DND-41 (cell line): ENCODE results near the gene NNMT.

ENCODE experiments used
- ATAC-seq: fragments of 200-7000 bp; cut with Tn5 transposase; 3 replicates; pipeline ENCODE4 v1.9.1; 2021; ENCODE audit warnings: low read depth; ENCODE audit not compliant: insufficient read depth
- DNase-seq: peaks from one replicate; pipeline ENCODE4 v3.0.0-alpha.2; 2020
- H2AFZ ChIP-seq: 2 replicates; pipeline ENCODE4 v1.6.0; 2012; ENCODE audit warnings: low read depth, low read length
- H3K27ac ChIP-seq: 2 replicates; pipeline ENCODE4 v1.5.1; 2012; ENCODE audit warnings: low read length, inconsistent platforms
- H3K27me3 ChIP-seq: fragments of 200-600 bp; sonication (generic); 2 replicates; pipeline ENCODE4 v1.6.0; 2012; ENCODE audit warnings: low read length, mild to moderate bottlenecking, inconsistent platforms; ENCODE audit not compliant: insufficient read depth, poor library complexity
- H3K36me3 ChIP-seq: 2 replicates; pipeline ENCODE4 v1.5.1; 2012; ENCODE audit warnings: low read length, inconsistent platforms; ENCODE audit not compliant: insufficient read depth
- H3K4me1 ChIP-seq: 2 replicates; pipeline ENCODE4 v1.5.1; 2012; ENCODE audit warnings: mild to moderate bottlenecking, low read length; ENCODE audit not compliant: insufficient read depth
- H3K4me2 ChIP-seq: 2 replicates; pipeline ENCODE4 v1.6.0; 2012; ENCODE audit warnings: mild to moderate bottlenecking, moderate library complexity, low read length, inconsistent platforms; ENCODE audit not compliant: insufficient read depth
- H3K4me3 ChIP-seq, 2 experiments: fragments of 200-600 bp in 1 of 2; shearing (Covaris generic) in 1 of 2; 2 replicates each; pipeline ENCODE4 v1.5.1; 2012 to 2016; ENCODE audit warnings: inconsistent platforms in 2 of 2, low read length in 2 of 2, mild to moderate bottlenecking in 2 of 2, low read depth in 1 of 2, moderate library complexity in 1 of 2
- H3K79me2 ChIP-seq: 2 replicates; pipeline ENCODE4 v1.6.0; 2012; ENCODE audit warnings: low read length, inconsistent platforms; ENCODE audit not compliant: insufficient read depth
- H3K9ac ChIP-seq: 2 replicates; pipeline ENCODE4 v1.6.0; 2012; ENCODE audit warnings: low read depth, mild to moderate bottlenecking, inconsistent platforms, low read length, moderate library complexity
- H3K9me3 ChIP-seq: 2 replicates; pipeline ENCODE4 v1.5.1; 2012; ENCODE audit warnings: low read length, moderate library complexity, mild to moderate bottlenecking, inconsistent platforms; ENCODE audit not compliant: insufficient read depth, severe bottlenecking
- H4K20me1 ChIP-seq: 2 replicates; pipeline ENCODE4 v1.6.0; 2012; ENCODE audit warnings: low read length; ENCODE audit not compliant: insufficient read depth
- EZH2 ChIP-seq: IDR thresholded peaks from 3 replicates; pipeline ENCODE4 v1.6.1; 2012; ENCODE audit warnings: borderline replicate concordance, low read depth, mild to moderate bottlenecking, moderate library complexity, low read length, inconsistent platforms; ENCODE audit not compliant: severe bottlenecking
- TF ChIP-seq, protein P1 (sequence below): IDR thresholded peaks from 2 replicates; pipeline ENCODE4 v1.5.1; 2012; ENCODE audit warnings: borderline replicate concordance, low read length, moderate library complexity, mild to moderate bottlenecking; ENCODE audit not compliant: poor library complexity, severe bottlenecking; ENCODE audit errors: extremely low read depth

Gene NNMT

GRCh38 chr11:114353443-114353842 is 57.2 kb downstream of the NNMT start:
- Histone ChIP-seq H3K79me2 (no peaks in the 10 kb centered on the region), H4K20me1 (no peaks in the 10 kb centered on the region), H3K27me3 (no peaks in the 10 kb centered on the region), H3K9ac (no peak overlapping the region), H3K4me3 (no peak overlapping the region), H3K36me3 (no peaks in the 10 kb centered on the region), H3K9me3 (no peaks in the 10 kb centered on the region), H3K4me2 (no peak overlapping the region), H3K27ac (no peak overlapping the region), H2AFZ (no peak overlapping the region), H3K4me1 (no peaks in the 10 kb centered on the region)
- DNase-seq (no peak), ATAC-seq (no peak)
- TF ChIP-seq, protein P1, sequence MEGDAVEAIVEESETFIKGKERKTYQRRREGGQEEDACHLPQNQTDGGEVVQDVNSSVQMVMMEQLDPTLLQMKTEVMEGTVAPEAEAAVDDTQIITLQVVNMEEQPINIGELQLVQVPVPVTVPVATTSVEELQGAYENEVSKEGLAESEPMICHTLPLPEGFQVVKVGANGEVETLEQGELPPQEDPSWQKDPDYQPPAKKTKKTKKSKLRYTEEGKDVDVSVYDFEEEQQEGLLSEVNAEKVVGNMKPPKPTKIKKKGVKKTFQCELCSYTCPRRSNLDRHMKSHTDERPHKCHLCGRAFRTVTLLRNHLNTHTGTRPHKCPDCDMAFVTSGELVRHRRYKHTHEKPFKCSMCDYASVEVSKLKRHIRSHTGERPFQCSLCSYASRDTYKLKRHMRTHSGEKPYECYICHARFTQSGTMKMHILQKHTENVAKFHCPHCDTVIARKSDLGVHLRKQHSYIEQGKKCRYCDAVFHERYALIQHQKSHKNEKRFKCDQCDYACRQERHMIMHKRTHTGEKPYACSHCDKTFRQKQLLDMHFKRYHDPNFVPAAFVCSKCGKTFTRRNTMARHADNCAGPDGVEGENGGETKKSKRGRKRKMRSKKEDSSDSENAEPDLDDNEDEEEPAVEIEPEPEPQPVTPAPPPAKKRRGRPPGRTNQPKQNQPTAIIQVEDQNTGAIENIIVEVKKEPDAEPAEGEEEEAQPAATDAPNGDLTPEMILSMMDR: no peak
- no peak for TF ChIP-seq EZH2

- H3K27me3 ChIP-seq: no peaks in the 10 kb centered on the region
- H3K79me2 ChIP-seq: no peaks in the 10 kb centered on the region
- H3K27ac ChIP-seq: no peak overlapping the region
- no peak overlapping the region for H3K4me3 ChIP-seq
- ATAC-seq (no peak), DNase-seq (no peak)
- no peak overlapping the region for H2AFZ ChIP-seq
- TF ChIP-seq, protein P1: no peak
- no peak for TF ChIP-seq EZH2
- no peaks in the 10 kb centered on the region for H3K9me3 ChIP-seq
- H3K9ac ChIP-seq: no peak overlapping the region
- H3K4me2 ChIP-seq: no peak overlapping the region
- no peaks in the 10 kb centered on the region for H3K36me3 ChIP-seq
- H4K20me1 ChIP-seq: no peaks in the 10 kb centered on the region
- no peaks in the 10 kb centered on the region for H3K4me1 ChIP-seq
Observed at GRCh38 chr11:114354076-114354475, 57.9 kb downstream of the NNMT start.

DNA sequence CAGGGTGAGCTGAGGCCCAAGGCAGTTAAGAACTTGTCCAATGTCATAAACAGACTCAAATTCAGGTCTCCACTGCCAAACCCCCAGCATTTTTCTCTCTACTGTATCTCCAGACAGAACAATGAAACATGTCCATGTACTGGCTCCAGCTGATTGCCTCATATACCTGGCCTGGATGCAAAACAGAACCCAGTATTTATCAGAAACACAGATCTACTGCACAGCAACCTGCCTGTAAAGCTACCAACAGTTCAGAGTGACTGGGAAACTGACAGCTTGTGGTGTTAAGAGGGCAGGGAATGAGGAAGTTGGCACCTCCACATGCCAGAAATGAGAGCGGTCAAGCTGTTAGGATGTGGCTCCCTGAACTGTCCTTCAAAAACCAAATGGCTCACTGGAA is 62.5 kb downstream of the NNMT start:
- no peak for ATAC-seq
- TF ChIP-seq EZH2: no peak
- TF ChIP-seq, protein P1: no peak
- Histone ChIP-seq H3K79me2 (no peaks in the 10 kb centered on the region), H3K4me2 (no peak overlapping the region), H3K27ac (no peak overlapping the region), H2AFZ (no peak overlapping the region), H3K4me1 (no peaks in the 10 kb centered on the region), H3K27me3 (no peaks in the 10 kb centered on the region), H3K9me3 (no peaks in the 10 kb centered on the region), H3K9ac (no peak overlapping the region), H3K4me3 (no peak overlapping the region), H4K20me1 (no peaks in the 10 kb centered on the region), H3K36me3 (no peaks in the 10 kb centered on the region)
- no peak for DNase-seq

DNA sequence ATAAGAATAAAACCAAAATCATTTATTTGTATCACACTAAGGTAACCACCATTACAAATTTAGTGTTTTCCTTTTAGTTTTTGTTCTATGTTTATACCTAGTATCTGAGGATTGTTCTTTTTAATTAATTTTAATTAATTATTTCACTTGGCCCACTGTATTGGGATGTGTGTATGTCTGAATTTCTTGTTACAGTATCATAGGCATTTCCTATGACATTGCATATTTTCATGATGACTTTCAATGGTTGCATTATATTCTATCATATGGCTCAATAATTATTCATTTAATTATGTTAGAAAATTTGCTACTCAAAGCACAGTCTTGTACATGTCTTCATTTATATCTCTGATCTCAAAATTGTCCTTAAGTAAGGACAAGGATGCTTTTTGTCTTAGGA is 63.1 kb downstream of the NNMT start:
- TF ChIP-seq, protein P1: no peak
- TF ChIP-seq EZH2: no peak
- H4K20me1 ChIP-seq: no peaks in the 10 kb centered on the region
- no peaks in the 10 kb centered on the region for H3K9me3 ChIP-seq
- peaks cover 3% of the 10 kb centered on the region for H3K27me3 ChIP-seq
- no peaks in the 10 kb centered on the region for H3K79me2 ChIP-seq
- ATAC-seq: no peak
- H3K9ac ChIP-seq: no peak overlapping the region
- H3K36me3 ChIP-seq: no peaks in the 10 kb centered on the region
- H2AFZ ChIP-seq: no peak overlapping the region
- no peak overlapping the region for H3K4me3 ChIP-seq
- no peaks in the 10 kb centered on the region for H3K4me1 ChIP-seq
- H3K27ac ChIP-seq: no peak overlapping the region
- DNase-seq: no peak
- no peak overlapping the region for H3K4me2 ChIP-seq
